ENCODE measurements around the gene PLA2G2D. TPM values are rescaled to one million over a fixed set of nuclear protein-coding genes. Genes with fewer than 3 reads are reported as not detected.

The PLA2G2D gene
- total and polyA plus RNA-seq, 2 of the 13 experiments (the other 11 are each of a cell fraction or from before 2014, with no cell fraction given): not detected

- intact Hi-C loops (cut with micrococcal nuclease; ENCODE audit: unreplicated experiment): no loop called here
- no peak for ATAC-seq
- CTCF ChIA-PET (ENCODE audit: low intra/inter-chr PET ratio, low total read pairs): no interaction called here
- H3K9ac ChIP-seq (ENCODE audit: insufficient read depth, low read depth, low read length): no peak overlapping the region
- no peak for TF ChIP-seq KLF11 (CRISPR knock-in tag; IDR thresholded peaks at IDR 0.05)
- TF ChIP-seq SIN3B (IDR thresholded peaks at IDR 0.05; ENCODE audit: low read length): no peak
- TF ChIP-seq ZNF329 (CRISPR knock-in tag; IDR thresholded peaks at IDR 0.05; ENCODE audit: low read depth): no peak
- no peak for TF ChIP-seq RCOR2 (CRISPR knock-in tag; IDR thresholded peaks at IDR 0.05)
- TF ChIP-seq HNF4G (IDR thresholded peaks at IDR 0.05; ENCODE audit: borderline replicate concordance, low read depth, low read length): no peak
- TF ChIP-seq HNF4G (CRISPR knock-in tag; IDR thresholded peaks at IDR 0.05; ENCODE audit: borderline replicate concordance, low read depth): no peak
- no peak for TF ChIP-seq SNAPC2 (CRISPR knock-in tag; IDR thresholded peaks at IDR 0.05)
- no peak for TF ChIP-seq ZSCAN29 (CRISPR knock-in tag; conservative IDR thresholded peaks at IDR 0.05)
- no peak for TF ChIP-seq ZGPAT (CRISPR knock-in tag; IDR thresholded peaks at IDR 0.05)
- no peak for TF ChIP-seq LRRFIP1 (CRISPR knock-in tag; conservative IDR thresholded peaks at IDR 0.05)
- TF ChIP-seq SMAD9 (CRISPR knock-in tag; IDR thresholded peaks at IDR 0.05): no peak
- no peak for TF ChIP-seq CEBPG (CRISPR knock-in tag; IDR thresholded peaks at IDR 0.05)
- TF ChIP-seq PBX3 (CRISPR knock-in tag; IDR thresholded peaks at IDR 0.05; ENCODE audit: borderline replicate concordance): no peak
- TF ChIP-seq RBAK (CRISPR knock-in tag; IDR thresholded peaks at IDR 0.05): no peak
- no peak for TF ChIP-seq ZFP82 (CRISPR knock-in tag; IDR thresholded peaks at IDR 0.05; ENCODE audit: borderline replicate concordance)
- TF ChIP-seq ZNF317 (CRISPR knock-in tag; IDR thresholded peaks at IDR 0.05): no peak
- no peak for TF ChIP-seq SIN3A (IDR thresholded peaks at IDR 0.05; ENCODE audit: borderline replicate concordance, low read depth, low read length)
- no peak for TF ChIP-seq ZNF414 (CRISPR knock-in tag; IDR thresholded peaks at IDR 0.05)
- H2AFZ ChIP-seq (ENCODE audit: low read length): no peak overlapping the region
- H3K36me3 ChIP-seq (replicated peaks in 1 of 2; ENCODE audit: control insufficient read depth in 1 of 2, insufficient read depth in 2 of 2, low read length in 2 of 2): no peaks in the 10 kb centered on the region
- no peaks in the 10 kb centered on the region for H3K9me3 ChIP-seq (ENCODE audit: low read length)
- no peaks in the 10 kb centered on the region for H3K79me2 ChIP-seq (ENCODE audit: insufficient read depth, low read length)
- H4K20me1 ChIP-seq (ENCODE audit: insufficient read depth, low read length): no peaks in the 10 kb centered on the region
- no peak overlapping the region for H3K4me2 ChIP-seq (ENCODE audit: low read depth, low read length)
- H3K4me3 ChIP-seq (replicated peaks in 1 of 3; ENCODE audit: insufficient read depth in 1 of 3, low read depth in 2 of 3, low read length in 3 of 3): no peak overlapping the region
- peaks cover 0 to 4% of the 10 kb centered on the region in 2 experiments; a peak in 2 of 5 replicates for H3K27me3 ChIP-seq (ENCODE audit: control insufficient read depth in 1 of 2, insufficient read depth in 2 of 2, low read length in 2 of 2)
- no TSS peak for BruUV-seq (replicated peaks)
- in situ Hi-C loops (cut with HindIII; ENCODE audit: extremely low pct_ligation_motif_present, low pct_unique_long_range_greater_than_20kb): no loop called here
- no peak overlapping the region for H3K27ac ChIP-seq (ENCODE audit: extremely low read length, insufficient read depth, low read length)
- no peak for DNase-seq (ENCODE audit: low spot score)
- POLR2A ChIA-PET: no interaction called here
- FAIRE-seq: no peak
- peaks cover 7% of the 10 kb centered on the region; the same call in 1 of the 2 replicates for H3K4me1 ChIP-seq (ENCODE audit: insufficient read depth, low read length)
- WGBS (ENCODE audit: low lambda C conversion rate): 36% methylated on average over 5 of the region's 5 CpGs
Observed at GRCh38 chr1:20108366-20109123, 10.8 kb downstream of the PLA2G2D start.
